ENCODE results near the gene ADAM15. TPM values are rescaled to one million over a fixed set of nuclear protein-coding genes. Genes with fewer than 3 reads are reported as not detected.

ADAM15 gene
- total and polyA plus RNA-seq, 2 of the 8 experiments (the other 6 are each of a cell fraction or from before 2014, with no cell fraction given) = 32.9 to 37.6 TPM

DNA sequence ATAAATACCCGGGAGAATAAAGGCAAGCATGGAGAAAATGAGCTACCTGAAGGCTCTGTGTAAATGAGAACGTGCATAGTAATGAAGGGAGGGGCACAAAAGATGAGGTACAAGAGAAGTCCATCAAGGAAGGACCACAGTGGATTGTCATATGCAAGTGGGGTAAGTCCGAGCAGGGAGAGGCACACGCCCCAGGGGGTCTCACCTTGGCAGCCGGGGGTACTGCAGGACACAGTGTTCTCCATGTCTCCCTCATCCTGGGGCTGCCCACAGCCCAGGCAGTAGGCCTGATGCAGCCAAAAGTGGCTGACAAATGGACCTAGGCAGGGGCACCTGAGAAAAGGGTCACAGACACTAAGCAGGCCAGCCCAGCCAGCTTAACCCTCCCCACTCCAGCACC lies 27.5 kb upstream of the ADAM15 start (continued):
- no peak for TF ChIP-seq TBP (IDR thresholded peaks at IDR 0.05; ENCODE audit: low read depth, low read length)
- TF ChIP-seq SAP30 (IDR thresholded peaks at IDR 0.05; ENCODE audit: insufficient read depth, insufficient replicate concordance, low read length) = no peak
- no peak for TF ChIP-seq POLR2A (IDR thresholded peaks at IDR 0.05; ENCODE audit: control extremely low read depth in 1 of 2, low read depth in 2 of 2, low read length in 2 of 2)

Measured in H1 (cell line).